HG03439 (cell line): ENCODE measurements around the gene NFE2.

ENCODE experiments used
- ATAC-seq: cut with Tn5 transposase; IDR thresholded peaks from one replicate; pipeline ENCODE4 v1.9.1; 2021; ENCODE audit warnings: mild to moderate bottlenecking, moderate library complexity; ENCODE audit not compliant: unreplicated experiment

NFE2 gene

DNA sequence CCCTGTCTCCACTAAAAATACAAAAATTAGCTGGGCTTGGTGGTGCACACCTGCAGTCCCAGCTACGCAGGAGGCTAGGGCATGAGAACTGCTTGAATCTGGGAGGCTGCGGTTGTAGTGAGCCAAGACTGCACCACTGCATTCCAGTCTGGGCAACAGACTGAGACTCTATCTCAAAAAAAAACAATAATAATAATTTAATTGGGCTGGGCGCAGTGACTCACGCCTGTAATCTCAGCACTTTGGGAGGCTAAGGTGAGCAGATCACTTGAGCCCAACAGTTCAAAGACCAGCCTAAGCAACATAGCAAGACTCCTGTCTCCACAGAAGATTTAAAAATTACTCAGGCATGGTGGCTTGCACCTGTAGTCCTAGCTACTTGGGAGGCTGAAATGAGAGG is 47.6 kb downstream of the NFE2 start:
- ATAC-seq = no peak

- ATAC-seq = no peak
Measured at GRCh38 chr12:54251667-54252284, 49.0 kb downstream of the NFE2 start.

DNA sequence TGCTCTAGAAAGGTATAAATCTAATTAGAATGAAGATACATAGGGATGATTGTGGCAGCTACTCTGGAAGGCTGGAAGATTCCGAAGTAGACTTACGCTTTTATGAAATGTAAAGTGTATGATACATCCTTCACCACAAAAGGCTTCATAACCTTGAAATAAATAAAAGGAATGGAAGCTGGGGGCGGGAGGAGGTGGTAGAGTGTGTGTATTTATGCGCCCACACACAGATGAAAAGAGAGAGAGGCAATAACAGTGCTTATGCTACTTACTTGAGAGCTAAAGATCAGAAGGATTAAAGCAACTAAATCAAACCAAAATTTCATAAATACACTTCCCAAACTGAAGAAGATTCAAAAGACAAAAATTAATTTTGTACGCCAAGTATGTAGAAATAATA is 51.3 kb downstream of the NFE2 start:
- ATAC-seq = no peak

DNA sequence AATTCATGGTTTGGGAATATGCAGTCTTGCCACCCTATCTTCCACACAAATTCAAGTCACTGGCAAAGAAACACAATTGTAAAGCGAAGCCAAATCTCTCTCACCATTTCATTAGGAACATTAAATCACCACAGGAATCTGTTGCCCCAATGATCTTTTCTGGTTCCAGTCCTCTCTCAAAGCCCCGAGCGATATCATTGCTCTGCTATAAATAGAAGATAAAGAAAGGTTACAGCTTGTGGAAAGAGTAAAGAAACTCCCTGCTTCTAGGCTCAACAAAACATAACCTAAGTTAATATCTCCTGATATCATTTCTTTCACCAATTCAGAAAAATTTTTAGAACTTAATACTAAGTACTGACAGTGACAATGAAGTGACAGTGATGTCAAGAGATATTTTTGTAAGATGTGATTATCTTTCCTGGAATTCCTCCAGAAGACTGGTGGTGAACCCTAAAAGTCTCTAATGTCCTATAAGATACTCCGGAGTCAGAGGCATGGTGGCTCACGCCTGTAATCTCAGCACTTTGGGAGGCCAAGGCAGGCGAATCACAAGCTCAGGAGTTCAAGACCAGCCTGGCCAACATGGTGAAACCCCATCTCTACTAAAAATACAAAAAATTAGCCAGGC is 54.7 kb downstream of the NFE2 start:
- ATAC-seq = no peak
